Smooth muscle cell (in vitro differentiated cells): ENCODE data around the gene SDK1. TPM values are rescaled to one million over a fixed set of nuclear protein-coding genes. Genes with fewer than 3 reads are reported as not detected.

Experiments
- DNase-seq: peaks from one replicate; lab custom pipeline; 2025; ENCODE audit not compliant: unreplicated experiment; lab: John Stamatoyannopoulos, UW
- H2AFZ ChIP-seq: fragments of 200-600 bp; sonication (generic); 2 replicates; pipeline ENCODE4 v1.6.0; 2016; ENCODE audit warnings: antibody characterized with exemption, low read depth, mild to moderate bottlenecking
- H3F3A ChIP-seq: fragments of 200-600 bp; sonication (generic); 2 replicates; pipeline ENCODE4 v1.6.0; 2017; ENCODE audit warnings: antibody characterized with exemption, low read depth
- H3K27ac ChIP-seq: fragments of 200-600 bp; sonication (generic); 2 replicates; pipeline ENCODE4 v1.5.1; 2016; ENCODE audit warnings: low read depth, mild to moderate bottlenecking
- H3K27me3 ChIP-seq: fragments of 200-600 bp; sonication (generic); 2 replicates; pipeline ENCODE4 v1.6.1; 2016; ENCODE audit warnings: low read depth, mild to moderate bottlenecking
- H3K36me3 ChIP-seq: fragments of 200-600 bp; sonication (generic); 2 replicates; pipeline ENCODE4 v1.5.1; 2016; ENCODE audit warnings: low read depth
- H3K4me1 ChIP-seq: fragments of 200-600 bp; sonication (generic); 2 replicates; pipeline ENCODE4 v1.5.1; 2016; ENCODE audit warnings: low read depth
- H3K4me2 ChIP-seq: fragments of 200-600 bp; sonication (generic); 2 replicates; pipeline ENCODE4 v1.6.0; 2016; ENCODE audit warnings: mild to moderate bottlenecking
- H3K4me3 ChIP-seq: fragments of 200-600 bp; sonication (generic); 2 replicates; pipeline ENCODE4 v1.5.1; 2016; ENCODE audit warnings: mild to moderate bottlenecking
- H3K79me2 ChIP-seq: fragments of 200-600 bp; sonication (generic); 2 replicates; pipeline ENCODE4 v1.6.0; 2016; ENCODE audit warnings: low read depth, mild to moderate bottlenecking
- H3K9ac ChIP-seq: fragments of 200-600 bp; sonication (generic); 2 replicates; pipeline ENCODE4 v1.6.0; 2016; ENCODE audit warnings: low read depth
- H3K9me3 ChIP-seq: fragments of 200-600 bp; sonication (generic); replicated peaks from 2 replicates; pipeline ENCODE4 v1.5.1; 2016; ENCODE audit warnings: low read depth
- H4K20me1 ChIP-seq: fragments of 200-600 bp; sonication (generic); 2 replicates; pipeline ENCODE4 v1.6.0; 2016; ENCODE audit warnings: low read depth
- CTCF ChIP-seq: fragments of 200-600 bp; sonication (generic); IDR thresholded peaks from 2 replicates; pipeline ENCODE4 v1.5.1; 2017; ENCODE audit warnings: borderline replicate concordance, mild to moderate bottlenecking, antibody characterized with exemption; ENCODE audit not compliant: insufficient read depth, poor library complexity, severe bottlenecking
- WGBS: methylation state at CpG from one replicate; pipeline ENCODE4 v1.1.7; 2016; ENCODE audit warnings: low lambda C conversion rate; 5-methylcytosine and 5-hydroxymethylcytosine counted together
- polyA plus RNA-seq: library from polyadenylated mRNA; unstranded; fragments of >200 nt; fragmentation: Nextera tagmentation; extraction: Ambion mirVana; gene quantifications from 2 replicates; pipeline ENCODE4 v1.2.1, GENCODE V29; 2016
- total RNA-seq: library from RNA; depleted of rRNA; stranded (reverse); fragments of >200 nt; gene quantifications from 2 replicates; pipeline ENCODE4 v1.2.3, GENCODE V29; 2014

The SDK1 gene
- total and polyA plus RNA-seq, 2 experiments from 2014 or later, result 1.1 to 2.5 TPM

DNA sequence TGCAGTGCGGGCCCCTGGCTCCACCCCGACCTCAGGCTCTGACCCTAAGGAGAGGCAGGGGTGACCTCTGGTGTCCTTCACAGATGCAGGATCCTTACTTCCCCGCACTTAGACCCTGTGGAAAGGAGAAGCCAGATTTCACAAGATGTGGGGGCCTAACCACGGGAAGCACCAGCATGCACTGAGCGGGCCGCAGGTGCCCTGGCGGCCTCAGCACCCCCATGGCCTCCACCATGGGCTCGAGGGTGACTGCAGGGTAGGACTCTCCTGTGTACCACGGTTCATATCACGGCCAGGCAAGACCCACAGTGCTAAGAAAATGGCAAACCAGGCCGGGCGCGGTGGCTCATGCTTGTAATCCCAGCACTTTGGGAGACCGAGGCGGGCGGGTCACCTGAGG, 971.1 kb downstream of the SDK1 start:
- TF ChIP-seq CTCF, result no peak
- no peak overlapping the region for H3K27ac ChIP-seq
- H3K36me3 ChIP-seq, result no peaks in the 10 kb centered on the region
- H3F3A ChIP-seq, result no peaks in the 10 kb centered on the region
- H3K9ac ChIP-seq, result no peak overlapping the region
- no peaks in the 10 kb centered on the region for H3K4me1 ChIP-seq
- no peaks in the 10 kb centered on the region for H3K9me3 ChIP-seq
- no peaks in the 10 kb centered on the region for H3K79me2 ChIP-seq
- no peak for DNase-seq
- no peak overlapping the region for H3K4me2 ChIP-seq
- no peaks in the 10 kb centered on the region for H3K27me3 ChIP-seq
- H4K20me1 ChIP-seq, result no peaks in the 10 kb centered on the region
- no peak overlapping the region for H2AFZ ChIP-seq
- H3K4me3 ChIP-seq, result no peak overlapping the region
- WGBS, result 96% methylated on average over 16 of the region's 16 CpGs

DNA sequence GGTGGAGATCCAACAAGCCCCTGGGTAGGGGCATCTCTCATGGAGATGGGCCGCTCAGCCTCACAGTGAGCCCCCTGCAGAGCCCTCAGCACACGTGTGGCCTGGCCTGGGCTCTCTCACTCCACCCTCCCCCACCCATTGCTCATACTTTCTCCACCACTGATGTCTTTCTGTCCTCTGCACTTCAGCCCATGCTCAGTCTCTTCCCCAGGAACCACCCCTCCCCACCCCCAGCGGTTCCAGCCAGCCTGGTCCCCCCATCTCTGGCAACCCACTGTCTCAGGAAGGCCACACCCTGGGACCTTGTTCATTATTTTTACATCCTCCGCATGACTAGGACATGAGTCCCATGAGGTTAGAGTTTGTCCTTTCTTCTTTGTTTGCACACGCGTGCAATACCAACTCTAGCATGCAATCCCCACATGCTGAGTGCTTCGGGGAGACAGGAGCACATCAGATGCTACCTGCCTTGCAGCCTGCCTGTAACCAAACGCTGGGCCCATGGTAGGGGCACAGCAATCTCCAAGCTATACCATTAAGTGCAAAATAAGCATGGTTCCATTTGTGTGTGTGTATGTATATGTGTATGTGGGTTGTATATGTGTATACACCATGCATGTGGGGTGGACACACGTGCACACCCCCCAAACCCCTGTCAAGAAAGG, 972.6 kb downstream of the SDK1 start:
- no peaks in the 10 kb centered on the region for H3K9me3 ChIP-seq
- DNase-seq, result no peak
- WGBS, result 94% methylated on average over 9 of the region's 9 CpGs

DNA sequence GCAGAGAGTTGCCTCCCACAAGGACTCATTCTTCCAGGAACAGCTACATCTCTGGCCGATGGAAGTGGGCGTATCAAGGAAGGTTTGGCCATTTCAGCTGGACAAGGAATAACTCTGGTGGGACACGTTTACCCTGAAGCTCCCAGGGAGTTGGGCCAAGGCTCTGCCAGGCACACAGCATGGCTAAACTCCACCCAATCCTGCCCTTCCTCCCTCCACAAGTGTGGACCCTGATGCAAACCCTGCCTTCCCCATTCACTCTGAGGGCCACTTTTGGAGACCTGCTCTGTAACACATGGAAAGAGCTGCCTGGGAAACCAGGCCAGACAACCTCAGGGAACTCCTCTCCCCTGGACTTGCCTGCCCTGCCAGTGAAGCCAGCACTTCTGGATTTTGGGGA, 973.2 kb downstream of the SDK1 start:
- H3K9me3 ChIP-seq, result no peaks in the 10 kb centered on the region
- WGBS, result 75% methylated on average over 3 of the region's 3 CpGs
- H3K27me3 ChIP-seq, result no peaks in the 10 kb centered on the region

More for the DNA sequence above, 972.6 kb downstream of the SDK1 start:
- H3K4me2 ChIP-seq, result no peak overlapping the region
- no peaks in the 10 kb centered on the region for H3K79me2 ChIP-seq
- no peak overlapping the region for H3K27ac ChIP-seq
- H3K27me3 ChIP-seq, result no peaks in the 10 kb centered on the region
- H3F3A ChIP-seq, result no peaks in the 10 kb centered on the region
- H3K4me1 ChIP-seq, result no peaks in the 10 kb centered on the region
- no peak overlapping the region for H2AFZ ChIP-seq
- H3K4me3 ChIP-seq, result no peak overlapping the region
- H3K9ac ChIP-seq, result no peak overlapping the region
- no peaks in the 10 kb centered on the region for H3K36me3 ChIP-seq
- no peaks in the 10 kb centered on the region for H4K20me1 ChIP-seq
- no peak for TF ChIP-seq CTCF

More for the DNA sequence above, 973.2 kb downstream of the SDK1 start:
- no peak for TF ChIP-seq CTCF
- H3K4me3 ChIP-seq, result no peak overlapping the region
- DNase-seq, result no peak
- H3K9ac ChIP-seq, result no peak overlapping the region
- no peak overlapping the region for H3K27ac ChIP-seq
- H3K36me3 ChIP-seq, result no peaks in the 10 kb centered on the region
- H2AFZ ChIP-seq, result no peak overlapping the region
- no peak overlapping the region for H3K4me2 ChIP-seq
- H3K79me2 ChIP-seq, result no peaks in the 10 kb centered on the region
- H3K4me1 ChIP-seq, result no peaks in the 10 kb centered on the region
- H4K20me1 ChIP-seq, result no peaks in the 10 kb centered on the region
- H3F3A ChIP-seq, result no peaks in the 10 kb centered on the region
